NCI-H1092 (cell line): Measurements from ENCODE around the gene DLG4.

ENCODE experiments used
- DNase-seq: peaks from one replicate; lab custom pipeline; 2025; lab: John Stamatoyannopoulos, UW

DLG4 gene

GRCh38 chr17:7229504-7229903 lies 9.9 kb upstream of the DLG4 start:
- DNase-seq: no peak

- DNase-seq: no peak
Measured at GRCh38 chr17:7228920-7229319, 9.3 kb upstream of the DLG4 start.

GRCh38 chr17:7226721-7227710 lies 7.4 kb upstream of the DLG4 start:
- DNase-seq: no peak

- DNase-seq: no peak
Measured at GRCh38 chr17:7225711-7226331, 6.2 kb upstream of the DLG4 start.

- no peak for DNase-seq
Measured at GRCh38 chr17:7224661-7225111, 5.0 kb upstream of the DLG4 start.

GRCh38 chr17:7224110-7224509 lies 4.5 kb upstream of the DLG4 start:
- DNase-seq: no peak

GRCh38 chr17:7223375-7223774 lies 3.7 kb upstream of the DLG4 start:
- DNase-seq: no peak

GRCh38 chr17:7222972-7223292 lies 3.3 kb upstream of the DLG4 start:
- DNase-seq: no peak

GRCh38 chr17:7222093-7222971 lies 2.7 kb upstream of the DLG4 start:
- no peak for DNase-seq

- no peak for DNase-seq
Measured at GRCh38 chr17:7221278-7222092, 1.8 kb upstream of the DLG4 start.

- peak; percentile 33 for DNase-seq
Measured at GRCh38 chr17:7220593-7221277, 1.1 kb upstream of the DLG4 start.

- no peak for DNase-seq
Measured at GRCh38 chr17:7219229-7219811, 316 bp downstream of the DLG4 start.

GRCh38 chr17:7218758-7219157 lies 878 bp downstream of the DLG4 start:
- DNase-seq: no peak

GRCh38 chr17:7218166-7218565 lies 1.5 kb downstream of the DLG4 start:
- no peak for DNase-seq

- no peak for DNase-seq
Measured at GRCh38 chr17:7217113-7217987, 2.3 kb downstream of the DLG4 start.

GRCh38 chr17:7216242-7217112 lies 3.2 kb downstream of the DLG4 start:
- DNase-seq: no peak

GRCh38 chr17:7215652-7216180 lies 3.9 kb downstream of the DLG4 start:
- DNase-seq: no peak

GRCh38 chr17:7215136-7215638 lies 4.4 kb downstream of the DLG4 start:
- no peak for DNase-seq
